GM12801 (cell line): Measurements from ENCODE around the gene DMD.

Experiments used
- CTCF ChIP-seq: IDR thresholded peaks from one replicate; pipeline ENCODE4 v1.5.1; 2011; ENCODE audit warnings: control low read depth; ENCODE audit not compliant: insufficient read length; ENCODE audit errors: extremely low read depth

DMD gene

GRCh38 chrX:31570658-31571057, 1640.7 kb downstream of the DMD start:
- no peak for TF ChIP-seq CTCF

- no peak for TF ChIP-seq CTCF
Observed at GRCh38 chrX:31563792-31564191, 1647.6 kb downstream of the DMD start.

- no peak for TF ChIP-seq CTCF
Observed at GRCh38 chrX:31555506-31555905, 1655.8 kb downstream of the DMD start.

GRCh38 chrX:31551913-31552312, 1659.4 kb downstream of the DMD start:
- no peak for TF ChIP-seq CTCF

GRCh38 chrX:31550158-31550557, 1661.2 kb downstream of the DMD start:
- TF ChIP-seq CTCF: no peak

- TF ChIP-seq CTCF: no peak
Observed at GRCh38 chrX:31547816-31548215, 1663.5 kb downstream of the DMD start.

GRCh38 chrX:31547416-31547815, 1663.9 kb downstream of the DMD start:
- TF ChIP-seq CTCF: no peak

GRCh38 chrX:31546126-31546525, 1665.2 kb downstream of the DMD start:
- TF ChIP-seq CTCF: no peak
